ENCODE measurements around the gene GOSR2. TPM values are rescaled to one million over a fixed set of nuclear protein-coding genes. Genes with fewer than 3 reads are reported as not detected.
A peak's percentile ranks its signal among the peaks of the same experiment; 100 is the strongest.

GOSR2 gene
- total RNA-seq, 1 donor from 2014 or later, result 55.2 TPM

DNA sequence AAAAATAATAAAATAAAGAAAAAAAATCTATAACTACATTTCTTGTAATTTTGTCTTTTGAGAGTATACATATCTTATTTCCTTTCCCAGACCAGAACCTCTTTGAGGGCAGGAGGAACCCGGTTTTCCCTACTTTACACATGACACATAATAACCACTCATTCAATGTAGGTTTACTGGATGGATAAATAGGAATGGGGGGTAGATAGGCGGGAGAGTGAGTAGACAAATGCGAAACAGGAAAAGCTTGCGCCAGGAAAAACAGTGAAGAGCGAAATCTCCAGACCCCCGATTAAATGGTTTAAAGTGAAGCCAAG, 515 bp upstream of the GOSR2 start:
- H3K27ac ChIP-seq, result peak overlapping the region; percentile 95
- no peaks in the 10 kb centered on the region for H3K9me3 ChIP-seq
- ATAC-seq (peak; percentile 3 to 46), DNase-seq (no peak)
- intact Hi-C loops (cut with DNase I), result no loop called here
- no peaks in the 10 kb centered on the region for H3K36me3 ChIP-seq
- TF ChIP-seq, protein P1, sequence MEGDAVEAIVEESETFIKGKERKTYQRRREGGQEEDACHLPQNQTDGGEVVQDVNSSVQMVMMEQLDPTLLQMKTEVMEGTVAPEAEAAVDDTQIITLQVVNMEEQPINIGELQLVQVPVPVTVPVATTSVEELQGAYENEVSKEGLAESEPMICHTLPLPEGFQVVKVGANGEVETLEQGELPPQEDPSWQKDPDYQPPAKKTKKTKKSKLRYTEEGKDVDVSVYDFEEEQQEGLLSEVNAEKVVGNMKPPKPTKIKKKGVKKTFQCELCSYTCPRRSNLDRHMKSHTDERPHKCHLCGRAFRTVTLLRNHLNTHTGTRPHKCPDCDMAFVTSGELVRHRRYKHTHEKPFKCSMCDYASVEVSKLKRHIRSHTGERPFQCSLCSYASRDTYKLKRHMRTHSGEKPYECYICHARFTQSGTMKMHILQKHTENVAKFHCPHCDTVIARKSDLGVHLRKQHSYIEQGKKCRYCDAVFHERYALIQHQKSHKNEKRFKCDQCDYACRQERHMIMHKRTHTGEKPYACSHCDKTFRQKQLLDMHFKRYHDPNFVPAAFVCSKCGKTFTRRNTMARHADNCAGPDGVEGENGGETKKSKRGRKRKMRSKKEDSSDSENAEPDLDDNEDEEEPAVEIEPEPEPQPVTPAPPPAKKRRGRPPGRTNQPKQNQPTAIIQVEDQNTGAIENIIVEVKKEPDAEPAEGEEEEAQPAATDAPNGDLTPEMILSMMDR (IDR thresholded peaks at IDR 0.05), result no peak
- no peaks in the 10 kb centered on the region for H3K27me3 ChIP-seq (ENCODE audit: low read depth)
- peak overlapping the region; percentile 96 for H3K4me3 ChIP-seq
- peaks cover 37% of the 10 kb centered on the region for H3K4me1 ChIP-seq

DNA sequence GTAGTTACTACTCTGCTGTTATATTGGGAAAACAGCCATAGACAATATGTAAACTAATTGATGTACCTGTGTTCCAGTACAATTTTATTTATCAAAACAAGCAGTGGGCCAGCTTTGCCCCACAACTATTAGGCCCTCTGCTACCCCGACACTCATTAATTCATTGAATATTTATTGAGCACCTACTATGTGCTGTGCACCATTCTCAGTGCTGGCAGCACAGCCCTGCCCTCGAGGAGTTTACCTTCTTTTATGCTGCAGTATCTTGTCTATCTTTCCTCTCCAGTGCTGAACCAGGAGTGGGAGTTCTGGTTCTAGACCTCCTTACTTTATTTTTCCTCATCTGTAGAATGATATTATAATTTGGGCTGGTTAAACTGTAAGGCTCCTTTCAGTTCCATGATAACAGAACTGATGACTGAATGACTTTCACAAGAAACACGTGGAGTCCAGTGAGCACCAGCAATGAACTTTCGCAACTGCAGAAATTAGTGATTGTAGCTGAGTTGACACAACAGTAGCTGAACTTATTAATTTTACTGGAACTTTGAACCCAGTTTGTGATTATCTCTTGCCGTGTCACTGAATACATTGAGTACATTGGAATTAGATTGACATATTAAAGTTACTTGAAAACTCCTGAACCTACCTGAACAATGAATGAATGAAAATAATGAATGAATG, 2.4 kb downstream of the GOSR2 start:
- no peak for ATAC-seq
- DNase-seq, result no peak
- H3K27ac ChIP-seq, result no peak overlapping the region
- H3K4me3 ChIP-seq, result no peak overlapping the region
- TF ChIP-seq, protein P1 (IDR thresholded peaks at IDR 0.05), result no peak
- intact Hi-C loops (cut with DNase I), result no loop called here
- no peaks in the 10 kb centered on the region for H3K9me3 ChIP-seq
- no peaks in the 10 kb centered on the region for H3K27me3 ChIP-seq (ENCODE audit: low read depth)
- peaks cover 13% of the 10 kb centered on the region for H3K36me3 ChIP-seq
- H3K4me1 ChIP-seq, result peaks cover 59% of the 10 kb centered on the region

DNA sequence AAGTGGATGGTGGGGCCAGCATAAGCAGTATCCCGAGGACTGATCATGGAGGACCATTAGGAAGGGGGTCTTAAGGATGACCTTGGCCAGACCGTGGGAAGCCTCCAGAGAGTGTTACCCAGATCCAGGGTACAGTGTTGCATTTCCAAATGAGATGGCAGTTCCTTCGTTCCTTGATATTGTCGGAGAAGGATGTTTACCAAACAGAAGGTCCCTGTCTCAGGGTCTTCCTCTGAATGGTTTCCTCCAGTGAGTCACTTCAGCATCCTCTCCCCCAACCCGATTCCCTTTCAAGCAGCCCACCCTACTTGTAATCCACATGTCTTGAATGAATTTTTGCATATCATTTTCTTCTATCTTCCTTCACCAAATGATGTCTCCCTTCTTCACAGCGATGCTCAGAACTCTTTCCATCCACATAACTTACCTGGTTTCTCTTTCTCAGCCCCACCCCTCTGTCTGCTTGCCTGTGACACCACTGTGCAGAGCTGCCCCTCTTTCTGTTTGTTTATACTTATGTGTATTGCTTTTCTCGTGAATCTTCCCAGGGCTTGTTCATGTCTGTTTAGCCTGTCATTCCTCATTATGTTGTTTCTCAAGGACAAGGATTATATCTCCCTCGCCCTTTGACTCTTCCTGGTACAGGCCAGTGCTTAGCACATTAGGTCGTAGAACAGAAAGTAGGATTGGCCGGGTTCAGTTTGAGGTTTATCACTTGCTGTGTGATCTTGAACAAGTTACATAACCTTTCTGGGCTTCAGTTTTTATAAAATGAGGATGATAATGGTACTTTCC, 5.7 kb downstream of the GOSR2 start:
- no peak overlapping the region for H3K27ac ChIP-seq
- DNase-seq, result no peak
- no peak overlapping the region for H3K4me3 ChIP-seq
- peak in 1 of 2 donors; percentile 9 for ATAC-seq
- TF ChIP-seq, protein P1 (IDR thresholded peaks at IDR 0.05), result no peak
- peaks cover 46% of the 10 kb centered on the region for H3K36me3 ChIP-seq
- intact Hi-C loops (cut with DNase I), result no loop called here
- H3K9me3 ChIP-seq, result no peaks in the 10 kb centered on the region
- H3K4me1 ChIP-seq, result peaks cover 56% of the 10 kb centered on the region
- H3K27me3 ChIP-seq (ENCODE audit: low read depth), result no peaks in the 10 kb centered on the region

DNA sequence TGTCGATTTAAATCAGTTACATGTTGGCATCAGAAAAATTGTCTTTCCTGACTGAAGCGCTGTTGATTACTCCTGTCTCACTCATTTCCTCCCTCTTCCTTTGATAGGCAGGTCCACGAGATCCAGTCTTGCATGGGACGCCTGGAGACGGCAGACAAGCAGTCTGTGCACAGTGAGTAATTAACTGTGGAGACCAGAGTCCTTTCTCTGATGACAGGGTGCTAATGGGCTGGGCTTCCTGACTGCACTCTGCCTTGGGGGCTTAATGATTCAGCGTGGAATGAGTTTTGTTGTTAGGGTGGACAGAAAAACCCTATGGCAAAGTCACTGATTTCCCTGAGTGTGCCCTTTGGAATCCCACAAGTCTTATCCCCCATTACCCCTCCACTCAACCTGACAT, 6.5 kb downstream of the GOSR2 start:
- H3K27me3 ChIP-seq (ENCODE audit: low read depth), result no peaks in the 10 kb centered on the region
- peaks cover 49% of the 10 kb centered on the region for H3K4me1 ChIP-seq
- no peak overlapping the region for H3K4me3 ChIP-seq
- no peak overlapping the region for H3K27ac ChIP-seq
- peaks cover 53% of the 10 kb centered on the region for H3K36me3 ChIP-seq
- DNase-seq, result no peak
- intact Hi-C loops (cut with DNase I), result no loop called here
- TF ChIP-seq, protein P1 (IDR thresholded peaks at IDR 0.05), result no peak
- H3K9me3 ChIP-seq, result no peaks in the 10 kb centered on the region
- ATAC-seq, result no peak

DNA sequence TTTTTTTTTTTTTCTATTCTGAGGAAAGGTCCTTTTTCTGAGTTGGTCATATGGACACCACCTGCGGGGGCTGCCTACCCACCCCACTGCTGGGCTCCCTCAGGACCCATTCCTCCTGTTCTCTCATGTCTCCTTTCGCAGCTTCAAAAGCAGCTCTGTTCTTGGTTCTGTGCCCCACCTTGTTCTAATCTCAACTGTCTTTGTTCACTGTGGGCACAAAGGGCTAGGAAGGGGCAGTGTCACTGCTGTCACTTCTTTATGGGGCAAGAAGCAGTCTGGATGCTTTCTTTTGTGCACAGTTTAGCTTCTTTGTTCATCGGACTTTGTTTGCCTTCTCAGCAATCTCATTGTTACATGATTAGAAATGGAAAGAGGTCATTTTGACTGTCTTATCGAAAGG, 7.1 kb downstream of the GOSR2 start:
- ATAC-seq (no peak), DNase-seq (no peak)
- Histone ChIP-seq H3K36me3 (peaks cover 60% of the 10 kb centered on the region), H3K4me1 (peaks cover 43% of the 10 kb centered on the region), H3K9me3 (no peaks in the 10 kb centered on the region), H3K27ac (no peak overlapping the region), H3K4me3 (no peak overlapping the region), H3K27me3 (ENCODE audit: low read depth) (no peaks in the 10 kb centered on the region)
- intact Hi-C loops (cut with DNase I), result no loop called here
- TF ChIP-seq, protein P1 (IDR thresholded peaks at IDR 0.05), result no peak

Data from lower lobe of right lung (tissue), 2 donors.